Measurements from ENCODE around the gene CGGBP1. TPM values are rescaled to one million over a fixed set of nuclear protein-coding genes. Genes with fewer than 3 reads are reported as not detected.

The CGGBP1 gene, protein sequence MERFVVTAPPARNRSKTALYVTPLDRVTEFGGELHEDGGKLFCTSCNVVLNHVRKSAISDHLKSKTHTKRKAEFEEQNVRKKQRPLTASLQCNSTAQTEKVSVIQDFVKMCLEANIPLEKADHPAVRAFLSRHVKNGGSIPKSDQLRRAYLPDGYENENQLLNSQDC
- 69.4 and 69.7 TPM in 2 replicates for total RNA-seq
- 26.0 and 33.1 TPM in 2 replicates for polyA plus RNA-seq
- 45.1 and 55.9 TPM in 2 replicates for polyA plus RNA-seq (2011; cell fraction: cytosol; rRNA removed)
- 150 and 175 TPM in 2 replicates for polyA plus RNA-seq (2011; cell fraction: nucleus; rRNA removed)
- polyA plus RNA-seq (2012) = 36.2 and 43.2 TPM in 2 replicates
- 77.6 and 83.4 TPM in 2 replicates for polyA minus RNA-seq
- polyA minus RNA-seq (2011; cell fraction: cytosol; rRNA and poly(A)+ RNA removed) = 34.2 TPM
- 49.4 and 73.7 TPM in 2 replicates for polyA minus RNA-seq (2011; cell fraction: nucleus; rRNA and poly(A)+ RNA removed)
- percentile 61 among the genes with signal in this experiment for Bru-seq, nascent RNA
- BruChase-seq, experiment 1, labeled RNA remaining after a 6-hour chase = percentile 87 among the genes with signal in this experiment
- BruChase-seq, experiment 2, labeled RNA remaining after a 2-hour chase = percentile 73 among the genes with signal in this experiment
- long read RNA-seq, full-length matches to known transcripts = 175 of 263 reads
- long read RNA-seq, partial matches to known transcripts = 16 of 263 reads
- long read RNA-seq, other reads (novel, unspliced or antisense) = 72 of 263 reads

- peak within 1 kb of the TSS; percentile 75 for H2AFZ ChIP-seq (ENCODE audit: low read depth, low read length)
- dilution Hi-C loops (cut with MboI; ENCODE audit: extremely low pct_ligation_motif_present, low sequenced_read_pairs) = no loop called here
- intact Hi-C loops (cut with micrococcal nuclease) = loop anchor here (1.0 kb wide), 4 partner anchors 14 to 91 kb away; partner anchors contain the start of gene C3orf38
Measured at GRCh38 chr3:88058581-88059379, at the start of gene CGGBP1, which contains the start of gene ZNF654. TSS of gene CGGBP1 (minus strand) at chr3:88059005. CDS start at chr3:88055976, 3,029 bp downstream. TSS of gene ZNF654 (plus strand) at chr3:88059255. CDS start at chr3:88059320, 65 bp downstream.

More at GRCh38 chr3:88058581-88059379, at the start of gene CGGBP1, which contains the start of gene ZNF654:
- DNase-seq (ENCODE audit: low read depth, low spot score) = peak; percentile 99
- peaks cover 4 to 8% of the 10 kb centered on the region in 2 experiments for H3K36me3 ChIP-seq (ENCODE audit: control insufficient read depth in 2 of 2, extremely low read depth in 1 of 2, insufficient read depth in 2 of 2, low read length in 2 of 2)
- H3K4me3 ChIP-seq (replicated peaks in 1 of 3; ENCODE audit: insufficient read depth in 1 of 3, low read depth in 1 of 3, low read length in 3 of 3) = peak within 1 kb of the TSS; percentile 77 to 99 (median 98)
- no peaks in the 10 kb centered on the region for H3K27me3 ChIP-seq (ENCODE audit: control insufficient read depth in 2 of 2, insufficient read depth in 2 of 2, low read length in 2 of 2)
- H4K20me1 ChIP-seq (replicated peaks; ENCODE audit: control insufficient read depth, extremely low read depth, insufficient read depth, low read length) = peaks cover 12% of the 10 kb centered on the region
- ChIA-PET CTCF (interaction anchor here (0.9 to 5.4 kb wide), 5 partner anchors 15 to 56 kb away, joined by 3 to 30 read pairs (median 6); no protein-coding TSS in a partner anchor), POLR2A (interaction anchor here (0.8 to 1.9 kb wide), 4 partner anchors 8 to 91 kb away, joined by 3 to 10 read pairs (median 8); partner anchors contain the start of gene C3orf38)
- H3K79me2 ChIP-seq (ENCODE audit: control insufficient read depth, insufficient read depth, low read length) = peaks cover 69% of the 10 kb centered on the region
- peak within 1 kb of the TSS; percentile 94 for H3K9ac ChIP-seq (replicated peaks; ENCODE audit: extremely low read depth, insufficient read depth, low read length)
- H3K4me2 ChIP-seq (ENCODE audit: insufficient read depth, low read length) = peak within 1 kb of the TSS; percentile 96
- H3K9me3 ChIP-seq (replicated peaks; ENCODE audit: control insufficient read depth, insufficient read depth, low read length) = no peaks in the 10 kb centered on the region
- H3K9me1 ChIP-seq (replicated peaks; ENCODE audit: control insufficient read depth, extremely low read depth, insufficient read depth, low read length) = no peaks in the 10 kb centered on the region
- FAIRE-seq = peak; percentile 92
- no TSS peak for BruUV-seq (replicated peaks)
- TF ChIP-seq POLR2AphosphoS5 (IDR thresholded peaks at IDR 0.05; ENCODE audit: insufficient read depth, low read depth, low read length) = peak; percentile 47
- TF ChIP-seq CTCF (IDR thresholded peaks at IDR 0.05; ENCODE audit: extremely low read depth in 1 of 2, insufficient read depth in 1 of 2, low read depth in 1 of 2, low read length in 2 of 2) = no peak
- TF ChIP-seq, protein P1, sequence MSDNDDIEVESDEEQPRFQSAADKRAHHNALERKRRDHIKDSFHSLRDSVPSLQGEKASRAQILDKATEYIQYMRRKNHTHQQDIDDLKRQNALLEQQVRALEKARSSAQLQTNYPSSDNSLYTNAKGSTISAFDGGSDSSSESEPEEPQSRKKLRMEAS (IDR thresholded peaks at IDR 0.05; ENCODE audit: insufficient read depth, insufficient read length) = no peak
- peak; percentile 79 for TF ChIP-seq POLR2A (IDR thresholded peaks at IDR 0.05; ENCODE audit: low read depth, low read length)
- TF ChIP-seq MYC (IDR thresholded peaks at IDR 0.05; ENCODE audit: low read depth, low read length) = no peak
- TF ChIP-seq JUN (IDR thresholded peaks at IDR 0.05; ENCODE audit: borderline replicate concordance, insufficient read depth, insufficient read length, low read depth) = no peak
- no peak for TF ChIP-seq GATA2 (IDR thresholded peaks at IDR 0.05; ENCODE audit: insufficient read depth, insufficient read length, low read depth, low read length)
- TF ChIP-seq FOS (IDR thresholded peaks at IDR 0.05; ENCODE audit: borderline replicate concordance, insufficient read depth, low read length) = no peak
- TF ChIP-seq EZH2 (IDR thresholded peaks at IDR 0.05; ENCODE audit: borderline replicate concordance, low read depth, low read length, severe bottlenecking) = no peak
- H3K4me1 ChIP-seq (ENCODE audit: control insufficient read depth, extremely low read depth, insufficient read depth, low read length) = peaks cover 29% of the 10 kb centered on the region
- peak within 1 kb of the TSS; percentile 94 for H3K27ac ChIP-seq (ENCODE audit: insufficient read depth, low read depth, low read length)

All from endothelial cell of umbilical vein (primary cell).